ENCODE measurements around the gene SLC25A21.

- TF ChIP-seq CTCF (IDR thresholded peaks at IDR 0.05) = no peak
- no peak for TF ChIP-seq EZH2 (IDR thresholded peaks at IDR 0.05)
These were observed 510.2 kb downstream of the SLC25A21 start for GRCh38 chr14:36662258-36662542.
